Occipital lobe (tissue), 2 donors: ENCODE data around the gene WARS2. TPM values are rescaled to one million over a fixed set of nuclear protein-coding genes. Genes with fewer than 3 reads are reported as not detected.

ENCODE experiments used
- DNase-seq: peaks from one replicate; lab custom pipeline; 2025; lab: John Stamatoyannopoulos, UW
- total RNA-seq: library from RNA; depleted of rRNA; stranded (reverse); fragments of >200 nt; gene quantifications from one replicate; pipeline ENCODE4 v1.2.3, GENCODE V29; 2014

The WARS2 gene
- total RNA-seq, 1 donor from 2014 or later: 13.1 TPM

DNA sequence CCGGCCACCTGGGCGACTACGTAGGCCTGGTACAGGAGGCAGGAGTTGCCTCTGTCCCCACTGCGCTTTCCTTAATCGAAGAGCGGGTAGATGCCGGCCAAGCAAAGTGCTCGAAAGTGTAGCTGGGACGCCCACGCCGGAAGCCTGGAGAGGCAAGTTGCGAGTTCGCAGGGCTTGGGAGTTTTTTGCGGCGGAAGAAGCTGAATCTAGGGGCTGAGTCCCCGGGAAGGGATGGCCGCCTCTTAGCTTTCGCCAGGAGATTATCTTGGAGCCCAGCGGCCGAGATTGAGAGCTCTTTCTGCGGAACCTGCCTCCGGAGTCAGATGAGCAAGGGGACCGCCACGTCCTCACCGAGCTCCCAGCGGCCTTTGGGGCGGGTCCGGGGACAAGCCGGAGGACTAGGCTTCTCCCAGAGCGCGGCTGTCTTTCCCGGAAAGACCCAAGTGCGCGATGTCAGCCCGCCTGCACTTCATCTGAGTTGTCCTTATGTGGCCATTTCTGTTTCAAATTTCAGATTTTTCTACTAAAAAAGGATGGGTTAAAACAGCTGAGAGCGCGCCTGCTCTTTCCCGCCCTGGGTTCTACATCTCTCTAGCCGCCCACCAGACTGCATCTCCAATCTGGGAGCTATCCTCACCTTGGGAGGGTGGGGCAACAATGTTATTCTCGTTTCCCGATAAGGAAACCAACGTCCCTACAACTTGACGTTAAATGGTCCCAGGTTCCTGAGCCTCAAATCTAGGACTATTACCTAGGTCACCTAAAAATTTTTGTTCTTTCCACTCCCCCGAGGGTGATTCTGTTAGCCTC is 139.9 kb downstream of the WARS2 start:
- no peak for DNase-seq

- DNase-seq: no peak
Observed at GRCh38 chr1:118999348-119000071, 140.9 kb downstream of the WARS2 start.

GRCh38 chr1:118998171-118998570 is 142.3 kb downstream of the WARS2 start:
- no peak for DNase-seq

DNA sequence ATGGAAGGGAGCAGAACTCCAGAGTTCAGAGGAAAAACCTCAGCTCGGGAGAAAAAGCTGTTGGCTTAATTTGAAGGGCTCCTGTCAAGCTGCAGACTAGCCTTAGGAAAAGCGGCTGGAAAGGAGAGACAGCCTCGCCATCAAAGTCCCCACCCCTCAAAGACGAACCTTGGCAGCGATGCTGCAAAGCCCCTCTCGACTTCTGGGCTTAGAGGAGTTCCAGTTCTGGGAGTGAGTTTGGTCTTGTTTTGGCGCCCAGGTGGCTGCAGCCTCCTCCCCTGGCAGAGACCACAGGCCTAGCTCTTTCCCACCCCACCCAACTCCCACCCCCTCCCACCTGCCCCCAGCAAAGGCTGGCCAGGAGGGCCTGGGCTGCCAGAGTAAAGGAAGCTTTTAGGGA is 143.2 kb downstream of the WARS2 start:
- DNase-seq: no peak

GRCh38 chr1:118995312-118996016 is 145.0 kb downstream of the WARS2 start:
- DNase-seq: no peak

- DNase-seq: no peak
Observed at GRCh38 chr1:118993700-118994026, 146.8 kb downstream of the WARS2 start.

DNA sequence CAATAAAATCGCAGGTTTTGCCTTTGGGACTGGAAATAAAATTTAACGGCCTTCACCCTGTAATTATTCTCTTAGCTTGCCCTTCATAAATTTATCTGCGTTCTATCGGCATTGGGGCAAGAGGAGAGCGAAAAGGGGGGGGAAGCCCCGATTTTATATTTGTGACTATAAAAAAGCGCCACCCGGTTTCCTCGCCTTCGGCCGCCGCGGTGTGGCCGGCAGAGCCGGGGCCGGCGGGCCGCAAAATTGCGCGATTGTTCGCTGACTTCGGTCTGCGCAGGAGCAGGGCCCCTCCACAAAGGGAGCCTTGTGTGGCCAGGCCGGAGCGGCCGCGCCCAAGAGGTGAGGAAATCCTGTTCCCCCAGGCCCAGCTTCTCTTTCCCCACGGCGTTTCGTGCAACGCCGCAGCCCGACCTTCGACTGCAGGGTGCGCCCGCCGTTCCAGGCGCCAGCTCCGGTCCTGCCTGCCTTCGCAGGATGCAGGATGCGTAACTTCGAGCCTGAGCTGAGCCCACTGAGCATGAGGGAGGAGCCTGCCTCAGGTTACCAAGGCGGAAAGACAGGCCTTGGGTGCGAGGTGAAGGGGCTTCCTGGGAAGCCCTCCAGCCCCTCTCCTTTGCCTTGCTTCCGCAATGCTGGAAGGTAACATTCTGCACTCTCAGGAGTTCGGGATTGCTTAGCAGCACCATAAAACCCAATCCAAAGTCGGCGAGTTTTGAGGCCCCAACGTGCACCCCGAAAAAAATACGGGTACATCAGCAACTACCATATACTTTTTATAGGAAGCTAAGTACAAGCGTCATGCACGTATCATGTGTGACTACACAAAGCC is 147.4 kb downstream of the WARS2 start:
- DNase-seq: no peak

DNA sequence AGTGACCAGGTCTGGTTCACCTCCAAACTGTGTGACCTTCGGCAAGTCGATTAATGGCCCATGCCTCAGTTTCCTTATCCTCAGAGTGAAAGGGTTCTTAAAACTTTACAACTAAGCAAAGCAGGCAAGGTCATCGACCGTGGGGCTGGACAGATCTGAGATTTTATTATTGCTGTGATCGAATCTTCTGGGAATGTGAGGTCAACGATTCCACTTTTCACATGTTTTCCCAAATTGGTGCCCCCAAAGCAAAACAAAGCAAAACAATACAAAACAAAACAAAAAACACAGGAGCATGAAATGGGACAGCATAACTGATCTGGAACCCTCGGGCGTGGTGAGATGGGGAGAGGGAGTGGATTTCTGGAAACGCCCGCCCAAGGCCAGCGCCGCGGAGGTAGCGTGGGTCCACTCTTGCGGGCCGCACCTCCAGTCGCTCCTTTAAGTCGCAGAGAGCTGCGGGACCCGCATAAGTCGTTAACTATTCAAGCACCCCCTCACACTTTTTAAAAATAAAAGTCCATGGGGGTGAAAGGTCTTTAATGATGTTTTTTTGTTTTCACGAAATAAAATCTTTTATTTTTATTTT is 148.1 kb downstream of the WARS2 start:
- DNase-seq: no peak

DNA sequence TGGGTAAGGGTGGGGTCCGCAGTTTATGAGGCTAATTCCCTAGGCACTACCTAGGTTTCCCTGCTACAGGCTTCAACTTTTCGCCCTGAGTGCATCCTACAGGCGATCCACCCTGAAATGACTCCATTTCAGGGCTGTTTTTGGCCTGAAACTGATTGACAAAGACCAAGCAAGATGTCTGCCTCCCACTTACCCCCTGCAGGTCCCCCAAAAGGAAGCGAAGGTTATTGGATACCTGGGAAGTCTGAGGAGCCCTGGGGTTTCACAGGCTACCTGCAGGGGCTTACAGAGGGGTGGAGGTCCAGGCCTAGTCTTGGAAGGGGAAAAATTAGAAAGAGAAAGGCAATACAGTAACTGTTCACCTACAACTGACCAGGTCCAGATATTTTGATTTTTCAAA is 149.0 kb downstream of the WARS2 start:
- DNase-seq: no peak

GRCh38 chr1:118990513-118991152 is 149.8 kb downstream of the WARS2 start:
- no peak for DNase-seq

DNA sequence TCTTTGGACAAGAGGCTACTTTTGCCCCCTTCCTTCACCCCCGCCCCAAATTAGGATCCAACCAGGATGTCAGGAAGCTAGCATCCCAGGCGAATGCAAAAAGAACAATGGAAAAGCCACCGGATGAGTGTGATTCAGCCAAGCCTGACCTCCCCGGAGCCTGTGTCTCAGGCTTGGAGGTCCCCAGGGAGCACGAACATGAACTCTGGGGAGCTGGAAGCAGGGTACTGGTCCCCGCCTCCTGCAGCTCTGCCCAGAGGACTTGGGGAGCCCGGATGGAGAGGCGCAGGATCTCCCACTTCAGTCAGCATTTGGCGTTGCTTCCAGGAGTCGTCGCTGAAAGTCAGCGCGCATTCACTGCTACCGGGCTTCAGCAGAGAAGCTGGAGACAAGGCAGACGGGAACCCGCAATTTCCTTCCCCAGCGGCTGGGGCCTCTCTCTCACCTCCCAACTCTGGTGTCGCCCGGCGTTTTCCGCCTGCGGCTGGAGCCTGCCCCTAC is 150.5 kb downstream of the WARS2 start:
- DNase-seq: no peak

DNA sequence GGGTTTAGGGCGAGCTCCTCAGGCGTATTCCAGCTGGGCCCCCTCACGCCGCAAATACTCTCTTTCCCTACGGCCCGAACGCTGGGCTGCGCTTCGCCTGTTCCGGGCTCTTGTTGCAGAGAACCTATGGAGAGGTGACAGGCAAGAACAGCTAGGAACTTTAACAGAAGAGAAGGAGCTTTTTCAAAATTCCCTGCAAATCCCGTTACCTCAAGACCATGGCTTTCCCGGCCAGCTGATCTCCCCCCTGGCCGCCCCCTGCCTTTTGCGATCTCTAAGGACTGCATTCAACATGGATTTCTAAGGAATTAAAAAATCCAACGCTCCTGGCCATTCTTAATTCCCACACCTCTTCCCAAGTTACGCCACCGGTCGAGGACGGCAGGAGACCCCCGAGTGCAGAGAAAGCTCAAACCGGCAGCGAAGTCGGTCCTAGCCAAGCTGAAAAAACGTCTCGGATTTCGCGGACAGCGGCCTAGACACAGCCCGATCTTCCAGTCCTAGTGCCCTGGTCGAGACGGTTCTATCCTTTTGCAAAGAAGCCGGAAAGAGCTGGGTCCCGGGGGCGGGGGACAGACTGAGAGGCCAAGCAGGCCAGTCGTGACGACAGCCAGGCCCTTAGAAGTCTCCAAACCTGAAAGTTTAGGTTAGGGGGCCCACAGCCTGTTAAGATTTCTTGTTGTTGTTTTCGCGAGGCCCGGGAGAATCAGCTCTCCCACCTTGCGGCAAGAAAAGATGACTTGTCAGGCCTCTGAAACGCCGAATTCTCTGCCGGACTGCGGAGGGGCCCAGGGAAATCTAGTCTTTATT is 151.2 kb downstream of the WARS2 start:
- DNase-seq: no peak

GRCh38 chr1:118988186-118989005 is 152.1 kb downstream of the WARS2 start, which contains the start of gene TBX15:
Gene TBX15 (minus strand): TSS chr1:118988343. CDS start chr1:118987795, 548 bp downstream.
- DNase-seq: no peak

GRCh38 chr1:118987468-118988185 is 152.8 kb downstream of the WARS2 start:
- DNase-seq: no peak

DNA sequence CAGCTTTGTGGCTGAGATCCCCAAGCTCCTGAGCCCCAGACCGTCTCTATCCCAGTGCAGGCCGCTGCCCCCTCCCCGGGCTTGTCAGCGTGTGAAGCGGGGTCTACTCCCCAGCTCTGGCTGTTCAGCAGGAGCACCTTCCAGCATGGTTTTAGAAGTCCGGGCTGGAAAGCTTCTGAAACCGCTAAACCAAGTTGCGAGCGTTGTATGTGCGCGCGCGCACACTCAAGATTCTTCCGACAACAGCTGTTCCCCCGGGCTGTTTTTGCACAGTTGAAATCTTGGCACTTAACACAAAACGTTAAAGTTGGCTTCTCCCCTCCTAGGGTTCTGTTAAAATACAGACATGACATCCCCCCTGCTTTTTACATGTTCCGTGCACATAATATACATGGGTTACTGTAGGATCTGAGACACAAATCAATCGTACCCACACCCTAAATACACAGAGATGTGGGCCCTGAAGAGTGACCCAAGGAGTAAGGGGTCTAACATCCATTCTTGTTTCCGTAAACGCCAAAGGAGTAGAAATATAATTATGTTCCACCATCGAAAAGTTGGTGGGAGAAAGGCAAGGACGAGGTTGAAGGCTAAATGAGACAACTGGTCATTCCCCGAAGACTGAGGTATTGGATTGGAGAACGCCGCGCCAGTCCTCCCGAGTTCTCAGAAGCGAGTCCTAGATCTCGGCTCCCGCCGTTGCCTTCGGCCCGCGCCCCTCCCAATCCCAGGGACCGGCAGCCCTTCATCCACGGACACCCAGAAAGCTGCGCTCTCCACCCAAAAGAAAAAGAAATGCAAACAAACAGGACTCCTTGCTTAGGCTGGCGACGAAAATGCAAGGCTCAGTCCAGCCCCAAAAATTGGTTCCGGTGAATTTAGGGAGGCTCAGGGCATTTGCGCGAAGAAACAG is 153.6 kb downstream of the WARS2 start:
- no peak for DNase-seq

- DNase-seq: no peak
Observed at GRCh38 chr1:118985640-118986554, 154.6 kb downstream of the WARS2 start.
